Kidney (tissue), 14 donors: Measurements from ENCODE around the gene AMOTL2. TPM values are rescaled to one million over a fixed set of nuclear protein-coding genes. Genes with fewer than 3 reads are reported as not detected.

ENCODE experiments used
- DNase-seq, 5 donors: peaks; one replicate each; pipeline ENCODE4 v3.0.0-alpha.2; 2013 to 2020
- FAIRE-seq: peaks from 2 replicates; lab custom pipeline; 2012; peaks lifted over from hg19 to GRCh38; lab: Jason Lieb, UNC
- H3K27ac ChIP-seq, 2 donors: one replicate each; pipeline ENCODE4 v1.7.0; 2013; ENCODE audit warnings: low read depth in 2 of 2, low read length in 2 of 2, inconsistent platforms in 1 of 2
- H3K27me3 ChIP-seq: one replicate; pipeline ENCODE4 v1.7.1; 2013; ENCODE audit warnings: low read length, inconsistent platforms; ENCODE audit not compliant: control insufficient read depth, insufficient read depth
- H3K36me3 ChIP-seq, 3 donors: one replicate each; pipeline versions ENCODE4 v1.7.0 to v1.7.1; 2013; ENCODE audit warnings: low read length in 3 of 3, control low read depth in 1 of 3, inconsistent platforms in 1 of 3; ENCODE audit not compliant: insufficient read depth in 3 of 3, control insufficient read depth in 2 of 3
- H3K4me1 ChIP-seq, 3 donors: one replicate each; pipeline versions ENCODE4 v1.7.0 to v1.7.1; 2013; ENCODE audit warnings: low read length in 3 of 3, inconsistent platforms in 1 of 3, low read depth in 1 of 3; ENCODE audit not compliant: control insufficient read depth in 2 of 3, insufficient read depth in 2 of 3
- H3K4me3 ChIP-seq, 3 donors: one replicate each; pipeline versions ENCODE4 v1.7.0 to v1.8.1; 2013; ENCODE audit warnings: low read length in 3 of 3, control low read depth in 1 of 3, inconsistent platforms in 1 of 3
- H3K9ac ChIP-seq, 3 donors: one replicate each; pipeline versions ENCODE4 v1.7.0 to v1.7.1; 2013; ENCODE audit warnings: low read length in 3 of 3, control low read depth in 1 of 3, inconsistent platforms in 1 of 3
- H3K9me3 ChIP-seq, 3 donors: one replicate each; pipeline versions ENCODE4 v1.7.0 to v1.7.1; 2013; ENCODE audit warnings: low read length in 3 of 3, control low read depth in 1 of 3, inconsistent platforms in 1 of 3; ENCODE audit not compliant: control insufficient read depth in 2 of 3, insufficient read depth in 1 of 3
- intact Hi-C: fragments of 100-400 bp; cut with DNase I; formaldehyde crosslinking; loops from one replicate; pipeline ENCODE4 v1.11.1; 2022
- polyA plus RNA-seq: library from polyadenylated mRNA; stranded (reverse); fragments of 350-450 nt; fragmentation: Illumina TruSeq; extraction: RNeasy Lipid Tissue Mini Kit (QIAGEN cat#74804); gene quantifications from one replicate; pipeline ENCODE4 v1.2.3, GENCODE V29; 2014; ENCODE audit warnings: low read depth, low replicate concordance; ENCODE audit not compliant: insufficient read depth
- total RNA-seq: library from RNA; stranded (reverse); fragmentation: NEBNext Ultra II Directional; extraction: Animal tissue kit (Norgen Biotek cat#: 25700); gene quantifications from one replicate; pipeline ENCODE4 v1.2.1, GENCODE V29; 2021
- TF ChIP-seq, protein P1 (sequence below): IDR thresholded peaks from 3 replicates; pipeline ENCODE4 v1.5.1; 2012; ENCODE audit warnings: mild to moderate bottlenecking, moderate library complexity, borderline replicate concordance; ENCODE audit not compliant: insufficient read depth; ENCODE audit errors: extremely low read depth
- donor health status: control.
- donor health status: control.
- donor health status: control.
- donor health status: control.
- donor health status: control.
- donor health status: DM: yes; HTN: yes; CAD: no.
- donor health status: Normal renal cell carcinoma (clear cell type).

AMOTL2 gene
- total and polyA plus RNA-seq, 2 donors from 2014 or later: 19.5 to 83.5 TPM

- FAIRE-seq: no peak
These were observed 33.8 kb downstream of the AMOTL2 start for GRCh38 chr3:134340362-134340981.

DNA sequence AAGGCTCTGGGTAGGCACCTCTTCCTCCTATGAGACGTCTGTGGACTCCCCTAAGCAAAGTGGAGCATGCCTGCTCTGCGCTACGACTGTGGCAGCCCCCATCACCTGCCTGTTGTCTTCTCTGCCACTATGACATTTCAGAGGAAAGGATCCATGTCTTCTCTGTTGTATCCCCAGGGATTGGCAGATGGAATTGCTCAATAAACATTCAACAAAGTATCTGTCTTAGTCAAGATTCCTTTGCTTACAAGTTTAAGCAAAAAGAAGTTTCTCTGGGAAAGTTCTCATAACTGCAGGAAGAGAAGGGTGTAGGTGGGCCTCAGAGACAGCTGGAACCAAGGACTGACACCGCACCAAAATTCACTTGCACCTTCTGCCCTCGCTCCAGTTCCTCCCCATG lies 34.3 kb downstream of the AMOTL2 start:
- Histone ChIP-seq H3K27ac (no peak overlapping the region), H3K9me3 (no peaks in the 10 kb centered on the region), H3K4me1 (peaks cover 0 to 32% (median 22%) of the 10 kb centered on the region in 3 donors), H3K4me3 (no peak overlapping the region), H3K9ac (no peak overlapping the region), H3K27me3 (no peaks in the 10 kb centered on the region), H3K36me3 (no peaks in the 10 kb centered on the region)
- DNase-seq (no peak), FAIRE-seq (no peak)
- intact Hi-C loops: no loop called here
- TF ChIP-seq, protein P1, sequence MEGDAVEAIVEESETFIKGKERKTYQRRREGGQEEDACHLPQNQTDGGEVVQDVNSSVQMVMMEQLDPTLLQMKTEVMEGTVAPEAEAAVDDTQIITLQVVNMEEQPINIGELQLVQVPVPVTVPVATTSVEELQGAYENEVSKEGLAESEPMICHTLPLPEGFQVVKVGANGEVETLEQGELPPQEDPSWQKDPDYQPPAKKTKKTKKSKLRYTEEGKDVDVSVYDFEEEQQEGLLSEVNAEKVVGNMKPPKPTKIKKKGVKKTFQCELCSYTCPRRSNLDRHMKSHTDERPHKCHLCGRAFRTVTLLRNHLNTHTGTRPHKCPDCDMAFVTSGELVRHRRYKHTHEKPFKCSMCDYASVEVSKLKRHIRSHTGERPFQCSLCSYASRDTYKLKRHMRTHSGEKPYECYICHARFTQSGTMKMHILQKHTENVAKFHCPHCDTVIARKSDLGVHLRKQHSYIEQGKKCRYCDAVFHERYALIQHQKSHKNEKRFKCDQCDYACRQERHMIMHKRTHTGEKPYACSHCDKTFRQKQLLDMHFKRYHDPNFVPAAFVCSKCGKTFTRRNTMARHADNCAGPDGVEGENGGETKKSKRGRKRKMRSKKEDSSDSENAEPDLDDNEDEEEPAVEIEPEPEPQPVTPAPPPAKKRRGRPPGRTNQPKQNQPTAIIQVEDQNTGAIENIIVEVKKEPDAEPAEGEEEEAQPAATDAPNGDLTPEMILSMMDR: no peak

More at GRCh38 chr3:134340362-134340981, 33.8 kb downstream of the AMOTL2 start:
- Histone ChIP-seq H3K4me3 (no peak overlapping the region), H3K9me3 (no peaks in the 10 kb centered on the region), H3K9ac (no peak overlapping the region), H3K27ac (no peak overlapping the region), H3K4me1 (peaks cover 0 to 28% (median 19%) of the 10 kb centered on the region in 3 donors), H3K27me3 (no peaks in the 10 kb centered on the region), H3K36me3 (no peaks in the 10 kb centered on the region)
- TF ChIP-seq, protein P1: no peak
- intact Hi-C loops: no loop called here
- no peak for DNase-seq

- Histone ChIP-seq H3K27me3 (no peaks in the 10 kb centered on the region), H3K36me3 (no peaks in the 10 kb centered on the region), H3K4me3 (no peak overlapping the region), H3K4me1 (peaks cover 0 to 37% (median 28%) of the 10 kb centered on the region in 3 donors), H3K9me3 (no peaks in the 10 kb centered on the region), H3K27ac (no peak overlapping the region), H3K9ac (no peak overlapping the region)
- TF ChIP-seq, protein P1: no peak
- intact Hi-C loops: no loop called here
- DNase-seq (no peak), FAIRE-seq (no peak)
These were observed 34.9 kb downstream of the AMOTL2 start for GRCh38 chr3:134339331-134339730.
